Lower leg skin (tissue), 3 donors: Measurements from ENCODE around the gene KYAT1.

Experiments
- CTCF ChIP-seq, 3 donors: fragments of 450-650 bp; IDR thresholded peaks; one replicate each; pipeline ENCODE4 v1.5.1; 2016; ENCODE audit warnings: antibody characterized with exemption in 3 of 3, mild to moderate bottlenecking in 3 of 3, moderate library complexity in 2 of 3
- POLR2A ChIP-seq, 2 donors: fragments of 450-650 bp; IDR thresholded peaks; one replicate each; pipeline ENCODE4 v1.6.1; 2016 to 2017; ENCODE audit warnings: antibody characterized with exemption in 2 of 2, mild to moderate bottlenecking in 1 of 2, moderate library complexity in 1 of 2

- TF ChIP-seq POLR2A (IDR thresholded peaks at IDR 0.05), result no peak
- TF ChIP-seq CTCF (IDR thresholded peaks at IDR 0.05), result no peak
Measured at GRCh38 chr9:128828719-128829452, 52.9 kb downstream of the KYAT1 start.
